ENCODE data around the gene TMEM190.

DNA sequence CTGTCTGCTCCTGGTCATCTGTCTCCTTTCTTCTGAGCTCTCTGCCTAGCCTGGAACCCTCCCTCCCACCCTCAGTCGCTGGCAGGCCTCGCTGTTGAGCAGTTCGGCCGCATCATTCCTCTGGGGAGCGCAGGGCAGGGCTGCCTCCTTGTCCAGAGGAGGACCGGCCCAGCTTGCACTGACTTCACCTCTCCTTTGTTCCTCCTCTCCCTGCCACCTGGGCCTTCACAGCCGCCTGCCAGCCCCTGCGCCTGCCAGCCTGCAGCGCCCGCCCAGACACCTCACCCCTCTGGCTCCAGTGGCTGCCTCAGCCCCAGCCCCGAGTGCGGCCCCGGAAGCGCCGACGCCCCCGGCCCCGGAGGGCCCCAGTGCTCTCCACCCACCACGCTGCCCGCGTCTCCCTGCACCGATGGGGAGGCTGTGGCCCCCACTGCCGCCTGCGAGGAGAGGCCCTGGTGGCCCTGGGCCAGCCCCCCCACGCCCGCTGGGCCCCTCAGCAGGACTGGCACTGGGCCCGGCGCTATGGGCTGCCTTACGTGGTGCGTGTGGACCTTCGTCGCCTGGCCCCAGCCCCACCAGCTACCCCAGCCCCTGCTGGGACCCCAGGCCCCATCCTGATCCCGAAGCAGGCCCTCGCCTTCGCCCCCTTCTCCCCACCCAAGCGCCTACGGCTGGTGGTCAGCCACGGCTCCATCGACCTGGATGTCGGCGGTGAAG is 29.7 kb upstream of the TMEM190 start:
- TF ChIP-seq, protein P1, sequence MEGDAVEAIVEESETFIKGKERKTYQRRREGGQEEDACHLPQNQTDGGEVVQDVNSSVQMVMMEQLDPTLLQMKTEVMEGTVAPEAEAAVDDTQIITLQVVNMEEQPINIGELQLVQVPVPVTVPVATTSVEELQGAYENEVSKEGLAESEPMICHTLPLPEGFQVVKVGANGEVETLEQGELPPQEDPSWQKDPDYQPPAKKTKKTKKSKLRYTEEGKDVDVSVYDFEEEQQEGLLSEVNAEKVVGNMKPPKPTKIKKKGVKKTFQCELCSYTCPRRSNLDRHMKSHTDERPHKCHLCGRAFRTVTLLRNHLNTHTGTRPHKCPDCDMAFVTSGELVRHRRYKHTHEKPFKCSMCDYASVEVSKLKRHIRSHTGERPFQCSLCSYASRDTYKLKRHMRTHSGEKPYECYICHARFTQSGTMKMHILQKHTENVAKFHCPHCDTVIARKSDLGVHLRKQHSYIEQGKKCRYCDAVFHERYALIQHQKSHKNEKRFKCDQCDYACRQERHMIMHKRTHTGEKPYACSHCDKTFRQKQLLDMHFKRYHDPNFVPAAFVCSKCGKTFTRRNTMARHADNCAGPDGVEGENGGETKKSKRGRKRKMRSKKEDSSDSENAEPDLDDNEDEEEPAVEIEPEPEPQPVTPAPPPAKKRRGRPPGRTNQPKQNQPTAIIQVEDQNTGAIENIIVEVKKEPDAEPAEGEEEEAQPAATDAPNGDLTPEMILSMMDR (IDR thresholded peaks at IDR 0.05): no peak
- no peak for TF ChIP-seq POLR2A (IDR thresholded peaks at IDR 0.05)
